Subcutaneous adipose tissue (tissue), 4 donors: Measurements from ENCODE around the gene ABL2. TPM values are rescaled to one million over a fixed set of nuclear protein-coding genes. Genes with fewer than 3 reads are reported as not detected.

Source experiments
- CTCF ChIP-seq: fragments of 450-650 bp; IDR thresholded peaks from one replicate; pipeline ENCODE4 v1.5.1; 2016; ENCODE audit warnings: low read depth, mild to moderate bottlenecking, control low read depth, antibody characterized with exemption, moderate library complexity
- total RNA-seq, 4 donors: library from RNA; depleted of rRNA; stranded (reverse); fragments of >200 nt; gene quantifications; one replicate each; pipeline ENCODE4 v1.1.0, GENCODE V29; 2016

The ABL2 gene
- total RNA-seq, 4 donors from 2014 or later: 20.3 to 43.4 (median 39.1) TPM

- no peak for TF ChIP-seq CTCF
Measured at GRCh38 chr1:179146911-179147310, 82.6 kb downstream of the ABL2 start.

GRCh38 chr1:179146476-179146875, 83.0 kb downstream of the ABL2 start:
- TF ChIP-seq CTCF: no peak

- TF ChIP-seq CTCF: no peak
Measured at GRCh38 chr1:179145521-179145920, 84.0 kb downstream of the ABL2 start.

GRCh38 chr1:179144626-179145025, 84.9 kb downstream of the ABL2 start:
- no peak for TF ChIP-seq CTCF

GRCh38 chr1:179143322-179143721, 86.2 kb downstream of the ABL2 start:
- TF ChIP-seq CTCF: no peak

- no peak for TF ChIP-seq CTCF
Measured at GRCh38 chr1:179142889-179143299, 86.6 kb downstream of the ABL2 start.

GRCh38 chr1:179141592-179142251, 87.8 kb downstream of the ABL2 start:
- TF ChIP-seq CTCF: no peak
